Endothelial cell of umbilical vein (primary cell): Measurements from ENCODE around the gene ZNF24.

Experiments
- POLR2AphosphoS5 ChIP-seq: IDR thresholded peaks from 2 replicates; pipeline ENCODE4 v1.6.1; 2012; ENCODE audit warnings: low read depth, mild to moderate bottlenecking, control low read depth, low read length, moderate library complexity; ENCODE audit not compliant: insufficient read depth
- TF ChIP-seq, protein P1 (sequence below), 2 donors: IDR thresholded peaks; 1 replicate in 1 of 2; 2 replicates in 1 of 2; pipeline ENCODE4 v1.5.1; 2011; ENCODE audit warnings: low read length in 2 of 2, mild to moderate bottlenecking in 2 of 2, moderate library complexity in 2 of 2, control low read depth in 1 of 2, inconsistent platforms in 1 of 2, low read depth in 1 of 2; ENCODE audit not compliant: insufficient read depth in 1 of 2; ENCODE audit errors: extremely low read depth in 1 of 2

DNA sequence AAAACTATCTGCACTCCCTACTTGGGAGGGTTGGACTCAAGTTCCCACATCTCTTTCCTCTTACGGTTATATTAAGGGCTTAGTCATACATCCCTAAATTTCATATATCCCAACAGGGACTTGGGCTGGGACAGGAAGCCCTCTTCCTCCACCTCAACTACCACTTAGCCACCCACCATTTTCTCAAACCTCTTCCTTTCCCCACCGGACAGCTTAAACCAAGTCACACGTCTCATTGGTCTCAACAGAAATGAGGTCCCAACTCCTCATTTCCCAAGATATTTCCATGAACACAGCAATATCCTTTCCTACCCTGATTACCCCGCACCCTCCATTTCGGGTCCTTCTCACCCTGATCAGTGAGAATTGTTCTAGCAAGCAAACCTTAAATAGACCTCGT, 54.9 kb downstream of the ZNF24 start:
- TF ChIP-seq, protein P1, sequence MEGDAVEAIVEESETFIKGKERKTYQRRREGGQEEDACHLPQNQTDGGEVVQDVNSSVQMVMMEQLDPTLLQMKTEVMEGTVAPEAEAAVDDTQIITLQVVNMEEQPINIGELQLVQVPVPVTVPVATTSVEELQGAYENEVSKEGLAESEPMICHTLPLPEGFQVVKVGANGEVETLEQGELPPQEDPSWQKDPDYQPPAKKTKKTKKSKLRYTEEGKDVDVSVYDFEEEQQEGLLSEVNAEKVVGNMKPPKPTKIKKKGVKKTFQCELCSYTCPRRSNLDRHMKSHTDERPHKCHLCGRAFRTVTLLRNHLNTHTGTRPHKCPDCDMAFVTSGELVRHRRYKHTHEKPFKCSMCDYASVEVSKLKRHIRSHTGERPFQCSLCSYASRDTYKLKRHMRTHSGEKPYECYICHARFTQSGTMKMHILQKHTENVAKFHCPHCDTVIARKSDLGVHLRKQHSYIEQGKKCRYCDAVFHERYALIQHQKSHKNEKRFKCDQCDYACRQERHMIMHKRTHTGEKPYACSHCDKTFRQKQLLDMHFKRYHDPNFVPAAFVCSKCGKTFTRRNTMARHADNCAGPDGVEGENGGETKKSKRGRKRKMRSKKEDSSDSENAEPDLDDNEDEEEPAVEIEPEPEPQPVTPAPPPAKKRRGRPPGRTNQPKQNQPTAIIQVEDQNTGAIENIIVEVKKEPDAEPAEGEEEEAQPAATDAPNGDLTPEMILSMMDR (IDR thresholded peaks at IDR 0.05; ENCODE audit: extremely low read depth in 1 of 2, insufficient read depth in 1 of 2, low read depth in 1 of 2, low read length in 2 of 2), result no peak
- TF ChIP-seq POLR2AphosphoS5, result no peak
